H1 (cell line): Measurements from ENCODE around the gene ZNF619. TPM values are rescaled to one million over a fixed set of nuclear protein-coding genes. Genes with fewer than 3 reads are reported as not detected.

ENCODE experiments used
- CTCF ChIA-PET: fragments of 300-600 bp; sonication (Branson Sonifier 250); formaldehyde crosslinking; loops from one replicate; lab custom pipeline; 2021; ENCODE audit not compliant: partially characterized antibody; lab: Charles Lee
- POLR2A ChIA-PET: fragments of 300-600 bp; sonication (Branson Sonifier 250); formaldehyde crosslinking; loops from one replicate; lab custom pipeline; 2021; ENCODE audit warnings: inconsistent platforms; ENCODE audit not compliant: partially characterized antibody; lab: Charles Lee
- DNase-seq, 2 experiments: peaks; one replicate each; pipeline versions ENCODE4 v3.0.0 to v3.0.0-alpha.2; 2010 to 2022; ENCODE audit warnings: low spot score in 2 of 2, low read depth in 1 of 2, mixed read lengths in 1 of 2
- FAIRE-seq: peaks from 2 replicates; lab custom pipeline; 2011; peaks lifted over from hg19 to GRCh38; lab: Jason Lieb, UNC
- H2AFZ ChIP-seq: 2 replicates; pipeline ENCODE4 v1.8.1; 2012; ENCODE audit warnings: low read length, inconsistent platforms
- H2AK5ac ChIP-seq: 2 replicates; pipeline ENCODE4 v1.6.1; 2013; ENCODE audit warnings: low read depth, low read length
- H2BK120ac ChIP-seq: replicated peaks from 2 replicates; pipeline ENCODE3; 2013; ENCODE audit warnings: low read depth, low read length, inconsistent platforms
- H2BK12ac ChIP-seq: 2 replicates; pipeline ENCODE4 v1.6.1; 2013; ENCODE audit warnings: low read depth, low read length
- H2BK15ac ChIP-seq: 2 replicates; pipeline ENCODE4 v1.6.1; 2013; ENCODE audit warnings: low read length
- H2BK20ac ChIP-seq: 2 replicates; pipeline ENCODE4 v1.6.1; 2013; ENCODE audit warnings: low read length
- H2BK5ac ChIP-seq: 2 replicates; pipeline ENCODE4 v1.6.1; 2013; ENCODE audit warnings: low read depth, low read length
- H3K14ac ChIP-seq: 2 replicates; pipeline ENCODE4 v1.6.1; 2013; ENCODE audit warnings: inconsistent platforms; ENCODE audit not compliant: insufficient read length
- H3K18ac ChIP-seq: 2 replicates; pipeline ENCODE4 v1.6.1; 2013; ENCODE audit warnings: low read length; ENCODE audit errors: extremely low read depth
- H3K23ac ChIP-seq: 2 replicates; pipeline ENCODE4 v1.6.1; 2013; ENCODE audit warnings: inconsistent platforms; ENCODE audit not compliant: insufficient read length
- H3K23me2 ChIP-seq: 2 replicates; pipeline ENCODE4 v1.6.1; 2013; ENCODE audit warnings: low read depth, low read length
- H3K27ac ChIP-seq: 2 replicates; pipeline ENCODE4 v1.6.1; 2011; ENCODE audit warnings: low read depth, low read length, inconsistent platforms
- H3K27me3 ChIP-seq, 4 experiments: replicated peaks in 1 of 4; 1 replicate in 1 of 4; 2 replicates in 3 of 4; pipeline versions ENCODE4 v1.6.1 to v1.8.1; 2011 to 2013; ENCODE audit warnings: low read length in 3 of 4, mild to moderate bottlenecking in 3 of 4, inconsistent platforms in 2 of 4, mixed read lengths in 2 of 4, moderate library complexity in 1 of 4; ENCODE audit not compliant: control insufficient read depth in 3 of 4, insufficient read depth in 3 of 4; ENCODE audit errors: extremely low read depth in 1 of 4
- H3K36me3 ChIP-seq, 4 experiments: 2 replicates each; pipeline versions ENCODE4 v1.6.1 to v1.8.1; 2011 to 2013; ENCODE audit warnings: mild to moderate bottlenecking in 4 of 4, low read length in 3 of 4, moderate library complexity in 2 of 4, control low read depth in 1 of 4, inconsistent platforms in 1 of 4; ENCODE audit not compliant: insufficient read depth in 4 of 4, control insufficient read depth in 2 of 4
- H3K4ac ChIP-seq: replicated peaks from 2 replicates; pipeline ENCODE3; 2013; ENCODE audit warnings: low read length, low read depth, mixed read lengths, inconsistent platforms; ENCODE audit not compliant: insufficient read length
- H3K4me1 ChIP-seq, 4 experiments: replicated peaks in 1 of 4; 1 replicate in 1 of 4; 2 replicates in 3 of 4; pipeline versions ENCODE4 v1.6.1 to v1.8.1; 2011 to 2013; ENCODE audit warnings: low read length in 3 of 4, inconsistent platforms in 2 of 4, mixed read lengths in 1 of 4; ENCODE audit not compliant: insufficient read depth in 4 of 4, control insufficient read depth in 3 of 4
- H3K4me2 ChIP-seq, 2 experiments: 2 replicates each; pipeline versions ENCODE4 v1.6.1 to v1.8.1; 2011 to 2013; ENCODE audit warnings: low read depth in 2 of 2, low read length in 2 of 2, control low read depth in 1 of 2, inconsistent platforms in 1 of 2, mild to moderate bottlenecking in 1 of 2; ENCODE audit not compliant: insufficient read depth in 1 of 2
- H3K4me3 ChIP-seq, 4 experiments: fragments of 200-600, 300-600 bp in 1 of 4; sonication (generic), shearing (Covaris generic), sonication (Bioruptor Twin) in 1 of 4; 2 replicates each; pipeline versions ENCODE4 v1.5.1 to v1.8.1; 2011 to 2016; ENCODE audit warnings: low read length in 4 of 4, low read depth in 3 of 4, control low read depth in 2 of 4, inconsistent platforms in 2 of 4, mild to moderate bottlenecking in 2 of 4, mixed read lengths in 1 of 4, moderate library complexity in 1 of 4; ENCODE audit not compliant: insufficient read depth in 2 of 4; ENCODE audit errors: extremely low read depth in 1 of 4
- H3K56ac ChIP-seq: replicated peaks from 2 replicates; pipeline ENCODE3; 2013; ENCODE audit warnings: low read depth, mild to moderate bottlenecking, mixed read lengths, low read length, inconsistent platforms; ENCODE audit not compliant: insufficient read length
- H3K79me1 ChIP-seq: 2 replicates; pipeline ENCODE4 v1.6.1; 2013; ENCODE audit warnings: low read depth, low read length, control low read depth
- H3K79me2 ChIP-seq, 2 experiments: 2 replicates each; pipeline versions ENCODE4 v1.6.1 to v1.8.1; 2012 to 2013; ENCODE audit warnings: low read length in 2 of 2, mild to moderate bottlenecking in 2 of 2, inconsistent platforms in 1 of 2; ENCODE audit not compliant: insufficient read depth in 2 of 2, control insufficient read depth in 1 of 2
- H3K9ac ChIP-seq, 4 experiments: replicated peaks in 1 of 4; 1 replicate in 1 of 4; 2 replicates in 3 of 4; pipeline versions ENCODE4 v1.6.1 to v1.8.1; 2011 to 2013; ENCODE audit warnings: low read depth in 3 of 4, low read length in 3 of 4, control low read depth in 2 of 4, mild to moderate bottlenecking in 2 of 4, moderate library complexity in 2 of 4, inconsistent platforms in 1 of 4; ENCODE audit errors: extremely low read depth in 1 of 4
- H3K9me3 ChIP-seq, 2 experiments: 2 replicates each; pipeline versions ENCODE4 v1.6.1 to v1.8.1; 2012 to 2013; ENCODE audit warnings: mild to moderate bottlenecking in 2 of 2, moderate library complexity in 2 of 2, control low read depth in 1 of 2, inconsistent platforms in 1 of 2, low read depth in 1 of 2, low read length in 1 of 2, mixed read lengths in 1 of 2; ENCODE audit not compliant: insufficient read depth in 2 of 2
- H4K20me1 ChIP-seq, 2 experiments: replicated peaks in 1 of 2; 2 replicates each; pipeline versions ENCODE3 to v1.8.1; 2011 to 2013; ENCODE audit warnings: inconsistent platforms in 2 of 2, low read length in 2 of 2, mild to moderate bottlenecking in 1 of 2; ENCODE audit not compliant: insufficient read depth in 2 of 2, control insufficient read depth in 1 of 2
- H4K5ac ChIP-seq: 2 replicates; pipeline ENCODE4 v1.6.1; 2013; ENCODE audit warnings: low read length, low read depth, mixed read lengths, inconsistent platforms; ENCODE audit not compliant: insufficient read length
- H4K8ac ChIP-seq: 2 replicates; pipeline ENCODE4 v1.8.0; 2013; ENCODE audit warnings: mild to moderate bottlenecking, moderate library complexity, low read length, inconsistent platforms; ENCODE audit not compliant: insufficient read depth; ENCODE audit errors: extremely low read depth
- H4K91ac ChIP-seq: replicated peaks from 2 replicates; pipeline ENCODE3; 2013; ENCODE audit warnings: low read length, mixed read lengths, inconsistent platforms; ENCODE audit not compliant: insufficient read length
- BACH1 ChIP-seq: IDR thresholded peaks from 2 replicates; pipeline ENCODE4 v1.6.1; 2012; ENCODE audit warnings: low read length, improper control_type of control experiment
- WGBS, 2 experiments: shearing (Covaris generic) in 1 of 2; methylation state at CpG; one replicate each; pipeline versions ENCODE4 v1.1.6 to v1.1.7; 2013 to 2015; ENCODE audit warnings: low lambda C conversion rate in 2 of 2, mixed read lengths in 2 of 2, inconsistent platforms in 1 of 2, low coverage in 1 of 2, missing lambda C conversion rate in 1 of 2; ENCODE audit not compliant: insufficient replicate concordance in 2 of 2, insufficient coverage in 1 of 2, insufficient read length in 1 of 2; ENCODE audit errors: extremely low coverage in 1 of 2, missing lambda C conversion rate in 1 of 2; 5-methylcytosine and 5-hydroxymethylcytosine counted together
- polyA plus RNA-seq, 7 experiments: library from polyadenylated mRNA; depleted of rRNA in 3 of 7; stranded (reverse) in 5 of 7; unstranded in 2 of 7; fragments of >200 nt in 5 of 7; fragments of 200-250 nt in 2 of 7; gene quantifications; 1 replicate in 5 of 7; 2 replicates in 1 of 7; 4 replicates in 1 of 7; pipeline versions ENCODE4 v1.2.1 to v1.2.3, GENCODE V29; 2011 to 2013; ENCODE audit warnings: missing spikeins in 2 of 7, mixed read lengths in 2 of 7
- total RNA-seq: library from RNA; stranded (reverse); fragmentation: NEBNext Ultra II Directional; extraction: Animal tissue kit (Norgen Biotek cat#: 25700); gene quantifications from 2 replicates; pipeline ENCODE4 v1.2.1, GENCODE V29; 2021
- TF ChIP-seq, protein P1 (sequence below): IDR thresholded peaks from 2 replicates; pipeline ENCODE4 v1.6.1; 2011; ENCODE audit warnings: low read length, improper control_type of control experiment
- TF ChIP-seq, protein P2 (sequence below): IDR thresholded peaks from 2 replicates; pipeline ENCODE4 v1.6.1; 2011; ENCODE audit warnings: low read depth, mild to moderate bottlenecking, low read length; ENCODE audit not compliant: insufficient read depth

ZNF619 gene
- total and polyA plus RNA-seq, 2 of the 8 experiments (the other 6 are each of a cell fraction or from before 2014, with no cell fraction given), result 2.3 to 8.2 TPM

- Histone ChIP-seq H2BK20ac (no peak overlapping the region), H3K4me2 (no peak overlapping the region), H3K56ac (no peak overlapping the region), H2AFZ (no peak overlapping the region), H3K4me1 (no peaks in the 10 kb centered on the region), H3K4ac (no peak overlapping the region), H3K4me3 (no peak overlapping the region), H3K27ac (no peak overlapping the region), H3K23me2 (no peaks in the 10 kb centered on the region; the same call in 1 of the 2 replicates), H4K20me1 (no peaks in the 10 kb centered on the region), H3K79me1 (no peaks in the 10 kb centered on the region), H2BK5ac (no peak overlapping the region), H3K18ac (no peak overlapping the region), H3K79me2 (no peaks in the 10 kb centered on the region), H4K5ac (no peak overlapping the region), H3K36me3 (peaks cover 6 to 38% (median 26%) of the 10 kb centered on the region in 4 experiments; a peak in 7 of 8 replicates), H3K27me3 (no peaks in the 10 kb centered on the region), H3K9ac (no peak overlapping the region), H3K14ac (no peak overlapping the region), H4K8ac (no peak overlapping the region), H4K91ac (no peak overlapping the region), H3K23ac (no peak overlapping the region), H2BK15ac (no peak overlapping the region), H2BK12ac (no peak overlapping the region), H2AK5ac (no peak overlapping the region), H2BK120ac (no peak overlapping the region), H3K9me3 (no peaks in the 10 kb centered on the region)
- 94% methylated on average over 5 of the region's 5 CpGs; no CpG with 5 or more reads in 1 of the 2 experiments for WGBS, 2 experiments
- FAIRE-seq (no peak), DNase-seq (no peak)
- CTCF ChIA-PET, result interaction anchor here (1.0 kb wide), 1 partner anchor 68 kb away, joined by 3 read pairs; no protein-coding TSS in a partner anchor
- TF ChIP-seq, protein P1, sequence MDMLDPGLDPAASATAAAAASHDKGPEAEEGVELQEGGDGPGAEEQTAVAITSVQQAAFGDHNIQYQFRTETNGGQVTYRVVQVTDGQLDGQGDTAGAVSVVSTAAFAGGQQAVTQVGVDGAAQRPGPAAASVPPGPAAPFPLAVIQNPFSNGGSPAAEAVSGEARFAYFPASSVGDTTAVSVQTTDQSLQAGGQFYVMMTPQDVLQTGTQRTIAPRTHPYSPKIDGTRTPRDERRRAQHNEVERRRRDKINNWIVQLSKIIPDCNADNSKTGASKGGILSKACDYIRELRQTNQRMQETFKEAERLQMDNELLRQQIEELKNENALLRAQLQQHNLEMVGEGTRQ, result no peak
- TF ChIP-seq, protein P2, sequence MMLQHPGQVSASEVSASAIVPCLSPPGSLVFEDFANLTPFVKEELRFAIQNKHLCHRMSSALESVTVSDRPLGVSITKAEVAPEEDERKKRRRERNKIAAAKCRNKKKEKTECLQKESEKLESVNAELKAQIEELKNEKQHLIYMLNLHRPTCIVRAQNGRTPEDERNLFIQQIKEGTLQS, result no peak
- no peak for TF ChIP-seq BACH1
- POLR2A ChIA-PET, result interaction anchor here (1.2 to 2.0 kb wide), 2 partner anchors 9 to 11 kb away, joined by 4 to 7 read pairs; partner anchors contain the start of genes ZNF620 and ZNF621
Observed at GRCh38 chr3:40516201-40516600, 39.3 kb downstream of the ZNF619 start.
